ENCODE results near the gene FGF3.

Gene FGF3

GRCh38 chr11:69818603-69819441 is at the start of gene FGF3:
TSS of gene FGF3 (minus strand) at chr11:69819416. CDS start at chr11:69818933, 483 bp downstream.
- no peak for DNase-seq

GRCh38 chr11:69868871-69869270 is 49.7 kb upstream of the FGF3 start:
- DNase-seq = no peak

GRCh38 chr11:69868006-69868810 is 49.0 kb upstream of the FGF3 start:
- no peak for DNase-seq

GRCh38 chr11:69867076-69868005 is 48.1 kb upstream of the FGF3 start:
- DNase-seq = no peak

- DNase-seq = no peak
These were observed 47.4 kb upstream of the FGF3 start for GRCh38 chr11:69866648-69867047.

GRCh38 chr11:69865707-69866106 is 46.5 kb upstream of the FGF3 start:
- DNase-seq = no peak

- DNase-seq = no peak
These were observed 45.8 kb upstream of the FGF3 start for GRCh38 chr11:69864686-69865661.

- no peak for DNase-seq
These were observed 44.5 kb upstream of the FGF3 start for GRCh38 chr11:69863544-69864200.

- DNase-seq = no peak
These were observed 43.8 kb upstream of the FGF3 start for GRCh38 chr11:69862797-69863543.

GRCh38 chr11:69862331-69862771 is 43.1 kb upstream of the FGF3 start:
- DNase-seq = no peak

- DNase-seq = no peak
These were observed 42.7 kb upstream of the FGF3 start for GRCh38 chr11:69861901-69862300.

GRCh38 chr11:69860796-69861445 is 41.7 kb upstream of the FGF3 start:
- DNase-seq = no peak

- no peak for DNase-seq
These were observed 41.0 kb upstream of the FGF3 start for GRCh38 chr11:69860244-69860643.

- no peak for DNase-seq
These were observed 40.2 kb upstream of the FGF3 start for GRCh38 chr11:69859275-69859934.

GRCh38 chr11:69855421-69855820 is 36.2 kb upstream of the FGF3 start:
- DNase-seq = no peak

- DNase-seq = no peak
These were observed 35.5 kb upstream of the FGF3 start for GRCh38 chr11:69854713-69855112.

GRCh38 chr11:69852056-69852455 is 32.8 kb upstream of the FGF3 start:
- no peak for DNase-seq

GRCh38 chr11:69848201-69848600 is 29.0 kb upstream of the FGF3 start:
- DNase-seq = no peak

GRCh38 chr11:69844396-69844795 is 25.2 kb upstream of the FGF3 start:
- no peak for DNase-seq
